Epithelial cell of esophagus (primary cell): ENCODE results near the gene TTC9.
A peak's percentile ranks its signal among the peaks of the same experiment; 100 is the strongest.

Experiments
- DNase-seq: peaks from one replicate; pipeline ENCODE4 v3.0.0; 2010; ENCODE audit warnings: low read depth
- H3K4me3 ChIP-seq: 2 replicates; pipeline ENCODE4 v1.5.1; 2011; ENCODE audit warnings: mild to moderate bottlenecking, low read length, control low read depth
- CTCF ChIP-seq: IDR thresholded peaks from 2 replicates; pipeline ENCODE4 v1.5.1; 2011; ENCODE audit warnings: low read depth, mild to moderate bottlenecking, low read length, control low read depth, inconsistent platforms; ENCODE audit not compliant: insufficient read depth; ENCODE audit errors: missing control alignments

Gene TTC9

GRCh38 chr14:70653662-70654061 lies 11.9 kb downstream of the TTC9 start:
- no peak for TF ChIP-seq CTCF
- no peak for DNase-seq
- H3K4me3 ChIP-seq = no peak overlapping the region

GRCh38 chr14:70654632-70655031 lies 12.9 kb downstream of the TTC9 start:
- H3K4me3 ChIP-seq = no peak overlapping the region
- no peak for TF ChIP-seq CTCF
- no peak for DNase-seq

GRCh38 chr14:70655110-70655826 lies 13.6 kb downstream of the TTC9 start:
- no peak for TF ChIP-seq CTCF
- H3K4me3 ChIP-seq = no peak overlapping the region
- DNase-seq = no peak

GRCh38 chr14:70658899-70659298 lies 17.2 kb downstream of the TTC9 start:
- H3K4me3 ChIP-seq = no peak overlapping the region
- TF ChIP-seq CTCF = no peak
- DNase-seq = no peak

GRCh38 chr14:70660967-70661893 lies 19.5 kb downstream of the TTC9 start:
- no peak overlapping the region for H3K4me3 ChIP-seq
- TF ChIP-seq CTCF = peak; percentile 34
- DNase-seq = peak; percentile 36

GRCh38 chr14:70662080-70662479 lies 20.4 kb downstream of the TTC9 start:
- DNase-seq = peak; percentile 38
- no peak for TF ChIP-seq CTCF
- H3K4me3 ChIP-seq = no peak overlapping the region
